Naive thymus-derived CD4-positive, alpha-beta T cell (primary cell): ENCODE results near the gene LHPP. TPM values are rescaled to one million over a fixed set of nuclear protein-coding genes. Genes with fewer than 3 reads are reported as not detected.

ENCODE experiments used
- ATAC-seq: fragments of 150-1000 bp; cut with Tn5 transposase; 2 replicates; pipeline ENCODE4 v1.10.0; 2021; ENCODE audit warnings: mild to moderate bottlenecking, moderate library complexity
- CTCF ChIA-PET: fragments of 350-600 bp; sonication (Branson Sonifier 250); formaldehyde crosslinking; loops from one replicate; lab custom pipeline; 2021; ENCODE audit warnings: antibody characterized with exemption; lab: Charles Lee
- POLR2A ChIA-PET: fragments of 350-600 bp; sonication (Branson Sonifier 250); formaldehyde crosslinking; loops from one replicate; lab custom pipeline; 2021; ENCODE audit warnings: antibody characterized with exemption, inconsistent platforms; lab: Charles Lee
- DNase-seq, 9 donors: peaks; one replicate each; pipeline versions ENCODE4 v3.0.0 to v3.0.0-alpha.2; 2020 to 2022; ENCODE audit warnings: mixed read lengths in 1 of 9
- H3K27ac ChIP-seq: one replicate; pipeline ENCODE4 v1.7.0; 2013; ENCODE audit warnings: mild to moderate bottlenecking, low read depth, low read length, moderate library complexity
- H3K27me3 ChIP-seq, 2 donors: one replicate each; pipeline ENCODE4 v1.7.0; 2013; ENCODE audit warnings: low read length in 2 of 2, mild to moderate bottlenecking in 2 of 2, moderate library complexity in 2 of 2; ENCODE audit not compliant: control insufficient read depth in 2 of 2, insufficient read depth in 2 of 2
- H3K36me3 ChIP-seq, 3 experiments: 1 replicate in 2 of 3; 2 replicates in 1 of 3; pipeline ENCODE4 v1.7.0; 2013; ENCODE audit warnings: low read length in 3 of 3, mild to moderate bottlenecking in 3 of 3, moderate library complexity in 1 of 3; ENCODE audit not compliant: insufficient read depth in 3 of 3, control insufficient read depth in 2 of 3
- H3K4me1 ChIP-seq, 2 donors: one replicate each; pipeline ENCODE4 v1.7.0; 2013; ENCODE audit warnings: low read length in 2 of 2, mild to moderate bottlenecking in 2 of 2, moderate library complexity in 1 of 2; ENCODE audit not compliant: control insufficient read depth in 2 of 2, insufficient read depth in 2 of 2
- H3K4me3 ChIP-seq: 2 replicates; pipeline ENCODE4 v1.7.0; 2013; ENCODE audit warnings: mild to moderate bottlenecking, low read length
- H3K9me3 ChIP-seq, 3 experiments: 1 replicate in 2 of 3; 2 replicates in 1 of 3; pipeline ENCODE4 v1.7.0; 2013; ENCODE audit warnings: low read length in 3 of 3; ENCODE audit not compliant: control insufficient read depth in 2 of 3
- H3K27ac Mint-ChIP-seq, 9 donors: one replicate each; pipeline ENCODE4 v1.8.0; 2020 to 2022; ENCODE audit warnings: mixed read lengths in 9 of 9, mild to moderate bottlenecking in 8 of 9, moderate library complexity in 5 of 9, inconsistent platforms in 2 of 9
- H3K27me3 Mint-ChIP-seq, 5 donors: one replicate each; pipeline ENCODE4 v1.8.0; 2021 to 2022; ENCODE audit warnings: mixed read lengths in 5 of 5, mild to moderate bottlenecking in 1 of 5
- H3K36me3 Mint-ChIP-seq, 5 donors: one replicate each; pipeline ENCODE4 v1.8.0; 2020 to 2022; ENCODE audit warnings: mixed read lengths in 5 of 5, mild to moderate bottlenecking in 3 of 5, inconsistent platforms in 1 of 5
- H3K4me1 Mint-ChIP-seq, 7 donors: one replicate each; pipeline ENCODE4 v1.8.0; 2020 to 2022; ENCODE audit warnings: mixed read lengths in 7 of 7, mild to moderate bottlenecking in 3 of 7, inconsistent platforms in 1 of 7
- H3K4me3 Mint-ChIP-seq, 10 donors: one replicate each; pipeline ENCODE4 v1.8.0; 2020 to 2022; ENCODE audit warnings: mild to moderate bottlenecking in 10 of 10, mixed read lengths in 10 of 10, moderate library complexity in 6 of 10, inconsistent platforms in 2 of 10
- H3K9me3 Mint-ChIP-seq, 11 donors: one replicate each; pipeline ENCODE4 v1.8.0; 2020 to 2022; ENCODE audit warnings: mixed read lengths in 11 of 11, mild to moderate bottlenecking in 4 of 11, inconsistent platforms in 1 of 11, moderate library complexity in 1 of 11
- intact Hi-C, 2 donors: fragments of 100-400 bp; cut with micrococcal nuclease; formaldehyde crosslinking; loops; one replicate each; pipeline ENCODE4 v1.15.1; 2023
- polyA plus RNA-seq, 2 donors: library from polyadenylated mRNA; unstranded; fragments of 300-500 nt; fragmentation: Illumina TruSeq; gene quantifications; one replicate each; pipeline ENCODE4 v1.2.3, GENCODE V29; 2021
- total RNA-seq, 6 experiments: library from RNA in 5 of 6; stranded (reverse) in 5 of 6; gene quantifications; 1 replicate in 5 of 6; 2 replicates in 1 of 6; pipeline ENCODE4 v1.2.3 and lab custom pipeline; 2021 to 2026

LHPP gene
- total and polyA plus RNA-seq, 7 experiments from 2014 or later, result 19.8 to 31.2 (median 23.4) TPM

DNA sequence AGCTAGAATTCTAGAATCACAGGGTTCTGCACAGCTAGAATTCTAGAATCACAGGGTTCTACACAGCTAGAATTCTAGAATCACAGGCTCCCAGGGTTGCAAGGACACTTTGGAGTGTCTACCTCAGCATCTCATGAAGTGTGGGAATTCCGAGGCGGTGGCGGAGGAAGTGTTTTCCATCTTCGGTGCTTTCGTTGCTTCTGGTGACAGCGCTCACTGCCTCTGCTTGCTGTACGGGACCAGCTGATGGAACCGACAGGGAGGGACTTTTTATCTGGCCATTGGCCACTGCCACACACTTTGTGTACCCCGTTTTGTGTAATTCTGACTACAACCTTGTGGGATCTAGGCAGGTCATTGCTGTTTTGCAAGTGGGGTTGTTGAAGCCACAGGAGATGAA, 29.5 kb downstream of the LHPP start:
- POLR2A ChIA-PET, result no interaction called here
- Histone ChIP-seq H3K27ac (no peak overlapping the region), H3K9me3 (no peaks in the 10 kb centered on the region), H3K4me3 (no peak overlapping the region), H3K36me3 (peaks cover 0 to 14% (median 4%) of the 10 kb centered on the region in 3 experiments), H3K4me1 (no peaks in the 10 kb centered on the region), H3K27me3 (no peaks in the 10 kb centered on the region)
- Mint-ChIP-seq H3K27ac (no peak overlapping the region), H3K4me3 (no peak overlapping the region), H3K36me3 (peaks cover 8 to 53% (median 20%) of the 10 kb centered on the region in 5 donors), H3K9me3 (peaks cover 0 to 3% (median 0%) of the 10 kb centered on the region in 11 donors), H3K4me1 (peaks cover 0 to 24% (median 6%) of the 10 kb centered on the region in 7 donors), H3K27me3 (no peaks in the 10 kb centered on the region)
- DNase-seq, result no peak
- ATAC-seq, result no peak
- CTCF ChIA-PET, result no interaction called here
- intact Hi-C loops, result no loop called here

DNA sequence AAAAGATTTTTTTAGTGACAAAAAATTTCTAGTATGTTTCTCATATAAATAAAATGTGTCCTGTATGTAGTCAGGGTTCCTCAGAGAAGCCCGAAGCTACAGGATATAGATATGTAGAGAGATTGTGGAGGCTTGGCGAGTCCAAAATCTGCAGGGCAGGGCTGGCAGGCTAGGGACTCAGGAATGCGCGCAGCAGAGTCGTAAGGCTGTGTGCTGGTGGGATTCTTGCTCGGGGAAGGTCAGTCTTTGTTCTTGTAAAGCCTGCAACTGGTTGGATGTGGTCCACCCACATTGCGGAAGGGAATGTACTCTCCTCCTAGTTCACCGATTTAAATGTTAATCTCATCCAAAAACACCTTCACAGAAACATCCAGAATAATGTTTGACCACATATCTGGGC, 30.6 kb downstream of the LHPP start:
- H3K4me1 Mint-ChIP-seq, result peaks cover 0 to 24% (median 6%) of the 10 kb centered on the region in 7 donors
- peaks cover 0 to 17% (median 0%) of the 10 kb centered on the region in 3 experiments for H3K36me3 ChIP-seq
- CTCF ChIA-PET, result no interaction called here
- intact Hi-C loops, result no loop called here
- H3K9me3 Mint-ChIP-seq, result peaks cover 0 to 2% (median 0%) of the 10 kb centered on the region in 11 donors
- DNase-seq (no peak), ATAC-seq (no peak)
- H3K9me3 ChIP-seq, result no peaks in the 10 kb centered on the region
- no peak overlapping the region for H3K27ac Mint-ChIP-seq
- H3K4me3 ChIP-seq, result no peak overlapping the region
- H3K36me3 Mint-ChIP-seq, result peaks cover 2 to 44% (median 12%) of the 10 kb centered on the region in 5 donors
- no peaks in the 10 kb centered on the region for H3K27me3 ChIP-seq
- H3K4me1 ChIP-seq, result no peaks in the 10 kb centered on the region
- no peaks in the 10 kb centered on the region for H3K27me3 Mint-ChIP-seq
- H3K27ac ChIP-seq, result no peak overlapping the region
- POLR2A ChIA-PET, result no interaction called here
- H3K4me3 Mint-ChIP-seq, result no peak overlapping the region

DNA sequence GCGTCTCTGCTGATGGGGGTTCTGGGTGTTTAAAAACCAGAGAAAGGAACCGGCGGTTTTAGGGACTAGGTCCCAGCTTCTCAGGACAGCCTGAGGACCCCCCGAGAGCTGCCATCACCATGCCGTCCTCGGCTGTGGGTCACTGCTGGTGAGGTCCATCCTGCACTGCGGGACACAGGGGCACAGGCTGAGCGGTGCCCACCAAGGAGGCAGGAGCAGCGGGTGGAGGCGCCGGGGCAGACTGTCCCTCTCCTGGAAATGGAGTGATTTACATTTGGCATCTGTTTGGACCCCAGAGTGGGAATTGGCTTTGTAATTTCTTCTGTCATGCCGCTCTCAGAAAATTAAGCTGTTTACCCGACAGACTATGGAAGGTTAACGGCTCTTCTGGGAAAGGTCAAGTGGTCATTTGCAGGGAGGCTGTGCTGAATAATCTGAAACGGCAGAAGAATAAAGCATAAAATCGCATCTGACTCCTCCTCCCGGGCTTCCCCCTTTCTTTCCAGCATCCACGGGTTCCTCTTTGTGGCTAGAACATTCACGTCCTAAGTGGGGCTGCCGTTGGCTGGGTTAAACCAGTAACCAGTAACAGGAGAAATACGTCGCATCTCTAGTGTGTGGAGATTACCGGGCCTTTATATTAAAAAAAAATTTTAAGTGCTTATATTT, 31.7 kb downstream of the LHPP start:
- no peaks in the 10 kb centered on the region for H3K27me3 ChIP-seq
- Mint-ChIP-seq H3K4me3 (peak overlapping the region in 9 of 10 donors; percentile 5 to 79 (median 62)), H3K27ac (peak overlapping the region in 4 of 9 donors; percentile 41 to 70 (median 64)), H3K36me3 (peaks cover 0 to 42% (median 10%) of the 10 kb centered on the region in 5 donors), H3K27me3 (no peaks in the 10 kb centered on the region), H3K4me1 (peaks cover 0 to 24% (median 6%) of the 10 kb centered on the region in 7 donors), H3K9me3 (peaks cover 0 to 2% (median 0%) of the 10 kb centered on the region in 11 donors)
- H3K9me3 ChIP-seq, result no peaks in the 10 kb centered on the region
- DNase-seq, result no peak
- ChIA-PET POLR2A (no interaction called here), CTCF (no interaction called here)
- no peak overlapping the region for H3K4me3 ChIP-seq
- peak; percentile 66 for ATAC-seq
- H3K4me1 ChIP-seq, result no peaks in the 10 kb centered on the region
- intact Hi-C loops, result no loop called here
- H3K27ac ChIP-seq, result no peak overlapping the region
- H3K36me3 ChIP-seq, result peaks cover 0 to 22% (median 0%) of the 10 kb centered on the region in 3 experiments

DNA sequence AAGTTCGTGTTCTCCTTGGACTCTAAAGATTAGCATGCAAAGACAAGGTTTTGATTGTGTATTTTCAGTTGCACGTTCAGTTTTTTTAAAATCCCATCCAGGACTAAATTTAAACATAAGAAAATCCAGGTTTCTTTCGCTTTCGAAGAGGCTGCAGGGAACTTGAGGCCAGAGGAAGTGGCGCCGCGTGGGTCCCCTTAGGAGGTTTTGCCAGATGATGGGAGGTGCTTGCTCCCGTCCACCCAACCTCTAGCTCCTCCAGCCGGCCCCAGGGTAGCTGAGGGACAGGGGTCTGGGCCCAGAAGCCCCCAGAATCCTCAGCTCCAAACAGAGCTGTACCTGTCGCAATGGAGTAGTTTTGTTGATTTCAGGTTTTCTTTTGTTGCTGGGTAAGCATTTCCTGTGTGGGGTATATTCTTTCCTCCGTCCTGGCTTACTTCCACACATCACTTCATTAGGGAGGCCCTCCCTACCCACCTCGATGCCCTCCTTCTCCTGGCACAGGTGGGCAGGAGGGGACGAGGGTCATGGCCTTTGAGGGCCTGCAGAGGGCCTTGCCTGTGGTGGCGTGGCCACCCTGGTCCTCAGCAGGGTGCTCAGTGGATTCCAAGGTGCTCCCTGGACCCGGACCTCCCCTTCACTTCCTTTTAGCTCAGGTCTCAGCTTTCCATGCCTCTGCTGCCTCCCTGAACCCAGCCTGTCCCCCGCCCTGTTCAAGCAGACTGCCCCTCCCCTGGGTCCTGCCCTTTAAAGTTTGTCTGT, 32.6 kb downstream of the LHPP start:
- peak; percentile 20 for ATAC-seq
- Histone ChIP-seq H3K4me3 (no peak overlapping the region), H3K27ac (no peak overlapping the region), H3K36me3 (peaks cover 0 to 23% (median 0%) of the 10 kb centered on the region in 3 experiments), H3K4me1 (no peaks in the 10 kb centered on the region), H3K27me3 (no peaks in the 10 kb centered on the region), H3K9me3 (no peaks in the 10 kb centered on the region)
- ChIA-PET CTCF (no interaction called here), POLR2A (no interaction called here)
- Mint-ChIP-seq H3K4me3 (peak overlapping the region; percentile 47 to 80 (median 72)), H3K27ac (peak overlapping the region in 8 of 9 donors; percentile 28 to 89 (median 64)), H3K27me3 (no peaks in the 10 kb centered on the region), H3K36me3 (peaks cover 0 to 35% (median 4%) of the 10 kb centered on the region in 5 donors), H3K9me3 (no peaks in the 10 kb centered on the region), H3K4me1 (peaks cover 0 to 24% (median 6%) of the 10 kb centered on the region in 7 donors)
- intact Hi-C loops, result no loop called here
- peak in 2 of 9 donors; percentile 4 to 10 for DNase-seq

DNA sequence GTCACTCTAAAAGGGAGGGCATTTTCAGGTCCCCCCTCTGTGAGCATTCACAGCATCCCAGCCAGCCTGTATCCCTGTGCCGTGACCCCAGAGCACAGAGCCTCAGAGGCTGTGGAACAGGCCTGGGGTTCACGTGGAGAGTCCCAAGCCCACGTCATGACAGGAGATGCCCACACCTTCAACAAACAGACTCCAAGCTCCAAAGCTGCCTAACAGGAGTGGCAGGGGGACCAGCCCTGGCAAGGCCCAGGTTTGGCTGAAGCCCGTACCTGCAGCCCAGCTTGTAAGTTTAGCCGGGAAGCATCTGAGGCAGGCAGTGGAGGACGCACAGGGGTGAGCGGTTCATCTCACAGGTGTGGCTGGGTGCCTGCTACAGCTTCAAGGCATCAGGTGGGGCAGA, 33.5 kb downstream of the LHPP start:
- Mint-ChIP-seq H3K27me3 (no peaks in the 10 kb centered on the region), H3K4me1 (peaks cover 0 to 21% (median 6%) of the 10 kb centered on the region in 7 donors), H3K36me3 (peaks cover 0 to 35% (median 5%) of the 10 kb centered on the region in 5 donors), H3K9me3 (peaks cover 0 to 2% (median 0%) of the 10 kb centered on the region in 11 donors), H3K27ac (no peak overlapping the region), H3K4me3 (no peak overlapping the region)
- no peaks in the 10 kb centered on the region for H3K4me1 ChIP-seq
- CTCF ChIA-PET, result no interaction called here
- DNase-seq (no peak), ATAC-seq (no peak)
- peaks cover 0 to 24% (median 0%) of the 10 kb centered on the region in 3 experiments for H3K36me3 ChIP-seq
- POLR2A ChIA-PET, result interaction anchor here (1.3 kb wide), 1 partner anchor 34 kb away, joined by 3 read pairs; the partner anchor contains the start of gene LHPP
- H3K4me3 ChIP-seq, result no peak overlapping the region
- H3K27ac ChIP-seq, result no peak overlapping the region
- H3K9me3 ChIP-seq, result no peaks in the 10 kb centered on the region
- intact Hi-C loops, result no loop called here
- no peaks in the 10 kb centered on the region for H3K27me3 ChIP-seq

DNA sequence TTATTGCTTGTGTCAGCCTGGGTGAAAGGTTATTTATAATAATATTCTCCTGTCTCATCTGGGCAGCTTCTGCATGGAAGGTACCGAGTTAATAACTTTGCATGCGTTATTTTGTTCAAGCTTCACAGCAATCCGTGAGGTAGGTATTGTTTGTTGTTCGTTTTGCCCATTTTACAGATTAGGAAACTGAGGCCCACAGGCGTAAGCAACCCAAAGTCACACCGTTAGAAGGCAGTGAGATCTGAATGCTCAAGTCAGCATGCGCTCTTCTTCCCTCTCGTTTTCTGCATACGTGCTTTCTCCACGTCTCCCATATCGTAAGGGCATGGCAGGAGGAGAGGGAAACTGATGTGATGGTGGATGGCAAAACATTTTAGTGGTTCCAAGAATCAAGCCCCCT, 34.1 kb downstream of the LHPP start:
- H3K27me3 Mint-ChIP-seq, result no peaks in the 10 kb centered on the region
- no peak for DNase-seq
- H3K4me3 ChIP-seq, result no peak overlapping the region
- H3K4me1 ChIP-seq, result no peaks in the 10 kb centered on the region
- H3K9me3 Mint-ChIP-seq, result peaks cover 0 to 3% (median 0%) of the 10 kb centered on the region in 11 donors
- intact Hi-C loops, result no loop called here
- no peak overlapping the region for H3K4me3 Mint-ChIP-seq
- no peak overlapping the region for H3K27ac ChIP-seq
- peaks cover 0 to 21% (median 6%) of the 10 kb centered on the region in 7 donors for H3K4me1 Mint-ChIP-seq
- peaks cover 2 to 35% (median 9%) of the 10 kb centered on the region in 5 donors for H3K36me3 Mint-ChIP-seq
- ATAC-seq, result no peak
- H3K36me3 ChIP-seq, result peaks cover 0 to 23% (median 3%) of the 10 kb centered on the region in 3 experiments
- peak overlapping the region in 1 of 9 donors; percentile 36 for H3K27ac Mint-ChIP-seq
- POLR2A ChIA-PET, result interaction anchor here (1.3 kb wide), 1 partner anchor 34 kb away, joined by 3 read pairs; the partner anchor contains the start of gene LHPP
- H3K9me3 ChIP-seq, result no peaks in the 10 kb centered on the region
- CTCF ChIA-PET, result no interaction called here
- H3K27me3 ChIP-seq, result no peaks in the 10 kb centered on the region
